SK-N-MC (cell line): ENCODE measurements around the gene GET3.

ENCODE experiments used
- EZH2 ChIP-seq: fragments of 200-600 bp; sonication (generic); IDR thresholded peaks from one replicate; pipeline ENCODE4 v1.6.1; 2017; ENCODE audit warnings: antibody characterized with exemption
- POLR2AphosphoS5 ChIP-seq: IDR thresholded peaks from 2 replicates; pipeline ENCODE4 v1.6.1; 2012; ENCODE audit warnings: mild to moderate bottlenecking, low read depth, low read length, borderline replicate concordance

DNA sequence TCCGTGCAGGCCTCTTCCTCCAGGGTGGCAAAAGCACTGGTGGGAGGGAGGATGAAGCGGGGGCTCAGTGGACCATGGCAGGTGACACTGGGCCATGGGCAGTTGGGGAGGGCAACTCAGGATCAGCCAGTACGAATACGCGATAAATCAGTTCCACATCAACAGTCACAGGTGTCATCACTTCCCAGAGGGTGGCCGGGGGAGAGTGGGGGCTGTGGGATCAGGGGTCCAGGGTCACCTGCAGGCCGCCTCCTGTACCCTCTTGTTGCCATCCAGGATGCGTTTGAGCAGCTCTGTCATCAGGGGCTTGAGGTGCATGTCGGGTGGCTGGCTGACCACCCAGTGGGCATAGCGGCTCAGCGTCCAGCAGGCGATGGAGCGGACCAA, 31.0 kb upstream of the GET3 start:
- TF ChIP-seq POLR2AphosphoS5: no peak
- TF ChIP-seq EZH2: no peak
